ENCODE data around the gene CFB.

DNA sequence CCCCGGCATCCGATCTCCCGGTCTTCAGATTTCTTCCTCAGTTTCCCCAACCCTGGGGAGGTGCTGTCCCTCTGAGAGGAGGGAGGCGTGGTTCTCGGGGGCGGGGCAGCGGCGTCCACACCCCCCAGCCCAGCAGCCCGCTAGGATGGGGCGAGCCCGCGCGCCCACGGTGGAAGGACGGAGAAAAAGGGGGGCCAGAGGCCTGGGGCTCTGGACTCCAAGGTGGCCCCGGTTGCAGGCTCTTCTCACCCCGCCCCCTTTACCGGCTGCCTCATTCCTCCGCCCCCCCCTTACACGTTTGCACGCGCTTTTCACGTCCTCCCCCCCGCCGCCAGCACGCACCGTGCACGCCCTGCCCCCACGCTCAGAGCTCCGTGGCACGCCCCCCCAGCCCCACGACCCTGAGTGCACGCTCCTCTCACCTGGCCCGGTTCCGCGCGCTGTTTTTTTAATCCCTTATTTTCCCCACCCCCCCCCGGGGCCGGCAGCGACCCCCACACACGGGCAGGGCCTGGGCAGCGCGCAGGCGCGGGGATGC lies 44.4 kb upstream of the CFB start:
- TF ChIP-seq, protein P1, sequence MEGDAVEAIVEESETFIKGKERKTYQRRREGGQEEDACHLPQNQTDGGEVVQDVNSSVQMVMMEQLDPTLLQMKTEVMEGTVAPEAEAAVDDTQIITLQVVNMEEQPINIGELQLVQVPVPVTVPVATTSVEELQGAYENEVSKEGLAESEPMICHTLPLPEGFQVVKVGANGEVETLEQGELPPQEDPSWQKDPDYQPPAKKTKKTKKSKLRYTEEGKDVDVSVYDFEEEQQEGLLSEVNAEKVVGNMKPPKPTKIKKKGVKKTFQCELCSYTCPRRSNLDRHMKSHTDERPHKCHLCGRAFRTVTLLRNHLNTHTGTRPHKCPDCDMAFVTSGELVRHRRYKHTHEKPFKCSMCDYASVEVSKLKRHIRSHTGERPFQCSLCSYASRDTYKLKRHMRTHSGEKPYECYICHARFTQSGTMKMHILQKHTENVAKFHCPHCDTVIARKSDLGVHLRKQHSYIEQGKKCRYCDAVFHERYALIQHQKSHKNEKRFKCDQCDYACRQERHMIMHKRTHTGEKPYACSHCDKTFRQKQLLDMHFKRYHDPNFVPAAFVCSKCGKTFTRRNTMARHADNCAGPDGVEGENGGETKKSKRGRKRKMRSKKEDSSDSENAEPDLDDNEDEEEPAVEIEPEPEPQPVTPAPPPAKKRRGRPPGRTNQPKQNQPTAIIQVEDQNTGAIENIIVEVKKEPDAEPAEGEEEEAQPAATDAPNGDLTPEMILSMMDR (conservative IDR thresholded peaks at IDR 0.05; ENCODE audit: low read depth, low read length), result no peak
- TF ChIP-seq EZH2 (IDR thresholded peaks at IDR 0.05; ENCODE audit: low read length, unreplicated experiment), result no peak
